DMS114 treated with DMSO at 0.1 percent for 48 hours (cell line): ENCODE data around the gene SIGMAR1.
A peak's percentile ranks its signal among the peaks of the same experiment; 100 is the strongest.

Experiments used
- DNase-seq: peaks from one replicate; lab custom pipeline; 2025; ENCODE audit not compliant: unreplicated experiment; lab: John Stamatoyannopoulos, UW

The SIGMAR1 gene

GRCh38 chr9:34637356-34638137 is at the start of gene SIGMAR1:
TSS of gene SIGMAR1 (minus strand) at chr9:34637787. CDS start at chr9:34637697, 90 bp downstream.
- DNase-seq = peak; percentile 55

- no peak for DNase-seq
These were observed 49.1 kb upstream of the SIGMAR1 start for GRCh38 chr9:34686732-34687131.

GRCh38 chr9:34686231-34686630 is 48.6 kb upstream of the SIGMAR1 start:
- no peak for DNase-seq

GRCh38 chr9:34685591-34685990 is 48.0 kb upstream of the SIGMAR1 start:
- no peak for DNase-seq

GRCh38 chr9:34684816-34685215 is 47.2 kb upstream of the SIGMAR1 start:
- no peak for DNase-seq

GRCh38 chr9:34684145-34684544 is 46.6 kb upstream of the SIGMAR1 start:
- DNase-seq = no peak

GRCh38 chr9:34675869-34676268 is 38.3 kb upstream of the SIGMAR1 start:
- no peak for DNase-seq

- DNase-seq = peak; percentile 70
These were observed 37.6 kb upstream of the SIGMAR1 start for GRCh38 chr9:34675048-34675714.

GRCh38 chr9:34674440-34674839 is 36.9 kb upstream of the SIGMAR1 start:
- no peak for DNase-seq

GRCh38 chr9:34671307-34671706 is 33.7 kb upstream of the SIGMAR1 start:
- no peak for DNase-seq

GRCh38 chr9:34669809-34670562 is 32.4 kb upstream of the SIGMAR1 start:
- no peak for DNase-seq

- peak; percentile 78 for DNase-seq
These were observed 28.0 kb upstream of the SIGMAR1 start for GRCh38 chr9:34665381-34666250.

- no peak for DNase-seq
These were observed 27.4 kb upstream of the SIGMAR1 start for GRCh38 chr9:34665067-34665380.

- DNase-seq = peak; percentile 57
These were observed 26.9 kb upstream of the SIGMAR1 start for GRCh38 chr9:34664281-34665066.

GRCh38 chr9:34663303-34663605 is 25.7 kb upstream of the SIGMAR1 start:
- DNase-seq = no peak

GRCh38 chr9:34662526-34663302 is 25.1 kb upstream of the SIGMAR1 start, which contains the start of gene CCL27:
TSS of gene CCL27 (minus strand) at chr9:34662657. CDS start at chr9:34662633, 24 bp downstream.
- no peak for DNase-seq

GRCh38 chr9:34659592-34660253 is 22.1 kb upstream of the SIGMAR1 start:
- DNase-seq = no peak

- no peak for DNase-seq
These were observed 20.9 kb upstream of the SIGMAR1 start for GRCh38 chr9:34658461-34658860.

- DNase-seq = no peak
These were observed 19.4 kb upstream of the SIGMAR1 start for GRCh38 chr9:34656992-34657391.
